GM12878 (cell line): ENCODE data around the gene EYA2. TPM values are rescaled to one million over a fixed set of nuclear protein-coding genes. Genes with fewer than 3 reads are reported as not detected.

Source experiments
- ATAC-seq: fragments of 200-7000 bp; cut with Tn5 transposase; 3 replicates; pipeline ENCODE4 v1.9.1; 2020; ENCODE audit warnings: mild to moderate bottlenecking, moderate library complexity
- BruUV-seq: library from RNA; stranded (reverse); fragments of 400-500 nt; replicated peaks from 2 replicates; lab custom pipeline; 2021; lab: Mats Ljungman, UMichigan
- CTCF ChIA-PET: fragments of 300-600 bp; sonication (Branson Sonifier 250); formaldehyde crosslinking; extraction: SDS; loops from one replicate; lab custom pipeline; 2021; ENCODE audit warnings: inconsistent platforms; lab: Yijun Ruan, JAX
- POLR2A ChIA-PET: fragments of 350-600 bp; formaldehyde crosslinking; extraction: SDS; loops from one replicate; lab custom pipeline; 2021; ENCODE audit warnings: inconsistent platforms; lab: Charles Lee
- RAD21 ChIA-PET: fragments of 300-600 bp; sonication (Branson Sonifier 250); formaldehyde crosslinking; loops from one replicate; lab custom pipeline; 2023; ENCODE audit warnings: antibody characterized with exemption; ENCODE audit not compliant: unreplicated experiment; lab: Charles Lee
- SMC1A ChIA-PET: fragments of 300-600 bp; sonication (Branson Sonifier 250); formaldehyde crosslinking; loops from one replicate; lab custom pipeline; 2023; ENCODE audit not compliant: unreplicated experiment, uncharacterized antibody; lab: Charles Lee
- DNase-seq: peaks from one replicate; pipeline ENCODE4 v3.0.0-alpha.2; 2011; ENCODE audit warnings: low read depth, low spot score
- FAIRE-seq: peaks from 3 replicates; lab custom pipeline; 2011; peaks lifted over from hg19 to GRCh38; lab: Jason Lieb, UNC
- H2AFZ ChIP-seq: 2 replicates; pipeline ENCODE4 v1.6.0; 2011; ENCODE audit warnings: low read depth, low read length, control low read depth; ENCODE audit not compliant: control insufficient read depth
- H3K27ac ChIP-seq: 2 replicates; pipeline ENCODE4 v1.5.1; 2011; ENCODE audit warnings: control low read depth; ENCODE audit not compliant: control insufficient read depth, insufficient read depth
- H3K27me3 ChIP-seq, 2 experiments: replicated peaks in 1 of 2; 2 replicates each; pipeline versions ENCODE4 v1.6.0 to v1.6.1; 2011; ENCODE audit warnings: low read length in 1 of 2; ENCODE audit not compliant: control insufficient read depth in 2 of 2, insufficient read depth in 2 of 2
- H3K36me3 ChIP-seq, 2 experiments: 2 replicates each; pipeline ENCODE4 v1.5.1; 2011; ENCODE audit warnings: low read length in 1 of 2; ENCODE audit not compliant: control insufficient read depth in 2 of 2, insufficient read depth in 2 of 2
- H3K4me1 ChIP-seq: 2 replicates; pipeline ENCODE4 v1.6.1; 2011; ENCODE audit warnings: mild to moderate bottlenecking, low read length, moderate library complexity, mixed read lengths; ENCODE audit not compliant: control insufficient read depth, insufficient read depth
- H3K4me2 ChIP-seq: 2 replicates; pipeline ENCODE4 v1.6.0; 2011; ENCODE audit warnings: control low read depth; ENCODE audit not compliant: control insufficient read depth, insufficient read depth
- H3K4me3 ChIP-seq: fragments of 200-600 bp; sonication (generic); 2 replicates; pipeline ENCODE4 v1.5.1; 2016
- H3K79me2 ChIP-seq: 2 replicates; pipeline ENCODE4 v1.6.0; 2011; ENCODE audit warnings: low read length; ENCODE audit not compliant: control insufficient read depth, insufficient read depth
- H3K9ac ChIP-seq: 2 replicates; pipeline ENCODE4 v1.8.0; 2011; ENCODE audit warnings: low read length, control low read depth, mixed read lengths; ENCODE audit not compliant: control insufficient read depth, insufficient read depth
- H3K9me3 ChIP-seq: replicated peaks from 3 replicates; pipeline ENCODE4 v1.5.1; 2011; ENCODE audit warnings: mild to moderate bottlenecking, low read length; ENCODE audit not compliant: control insufficient read depth, insufficient read depth
- H4K20me1 ChIP-seq: 2 replicates; pipeline ENCODE4 v1.6.0; 2011; ENCODE audit not compliant: control insufficient read depth, insufficient read depth
- BMI1 ChIP-seq: fragments of 450-650 bp; IDR thresholded peaks from 2 replicates; pipeline ENCODE4 v1.6.1; 2016; ENCODE audit warnings: mild to moderate bottlenecking, moderate library complexity, borderline replicate concordance
- ESRRA ChIP-seq: IDR thresholded peaks from 2 replicates; pipeline ENCODE4 v1.6.1; 2012; ENCODE audit warnings: mild to moderate bottlenecking, low read length, improper control_type of control experiment
- ETV6 ChIP-seq, 2 experiments: fragments of 450-650 bp in 1 of 2; IDR thresholded peaks in 1 of 2; conservative IDR thresholded peaks in 1 of 2; 2 replicates each; pipeline ENCODE4 v1.6.1; 2014; ENCODE audit warnings: antibody characterized with exemption in 1 of 2, borderline replicate concordance in 1 of 2, low read depth in 1 of 2, mild to moderate bottlenecking in 1 of 2, moderate library complexity in 1 of 2
- FOS ChIP-seq: IDR thresholded peaks from 3 replicates; pipeline ENCODE4 v1.6.1; 2011; ENCODE audit warnings: borderline replicate concordance; ENCODE audit not compliant: insufficient read length; ENCODE audit errors: extremely low read depth
- HCFC1 ChIP-seq: fragments of 150-350 bp; IDR thresholded peaks from 2 replicates; pipeline ENCODE4 v1.6.1; 2014; ENCODE audit warnings: low read length
- NBN ChIP-seq: fragments of 450-650 bp; IDR thresholded peaks from 2 replicates; pipeline ENCODE4 v1.6.1; 2016
- NFXL1 ChIP-seq: fragments of 450-650 bp; IDR thresholded peaks from 2 replicates; pipeline ENCODE4 v1.6.1; 2017; ENCODE audit warnings: antibody characterized with exemption, mild to moderate bottlenecking, borderline replicate concordance
- PML ChIP-seq: IDR thresholded peaks from 2 replicates; pipeline ENCODE4 v1.6.1; 2012; ENCODE audit warnings: low read length, inconsistent platforms
- POLR2A ChIP-seq: IDR thresholded peaks from 2 replicates; pipeline ENCODE4 v1.6.1; 2011; ENCODE audit warnings: low read depth, mild to moderate bottlenecking, low read length
- SREBF2 ChIP-seq: IDR thresholded peaks from 2 replicates; pipeline ENCODE4 v1.6.1; 2012; ENCODE audit warnings: mild to moderate bottlenecking, low read length
- TCF7 ChIP-seq: IDR thresholded peaks from 2 replicates; pipeline ENCODE4 v1.6.1; 2014; ENCODE audit warnings: antibody characterized with exemption, borderline replicate concordance
- WGBS: methylation state at CpG from one replicate; pipeline ENCODE4 v1.1.6; 2016; ENCODE audit warnings: low lambda C conversion rate; ENCODE audit not compliant: insufficient replicate concordance, insufficient coverage; ENCODE audit errors: missing lambda C conversion rate; 5-methylcytosine and 5-hydroxymethylcytosine counted together
- in situ Hi-C: fragments of 300-500 bp; cut with MboI; formaldehyde crosslinking; loops from 9 replicates; pipeline ENCODE4 v1.14.3; 2018; ENCODE audit warnings: mixed read lengths
- intact Hi-C: fragments of 100-400 bp; cut with micrococcal nuclease; formaldehyde crosslinking; loops from one replicate; pipeline ENCODE4 v1.14.2; 2022; ENCODE audit not compliant: unreplicated experiment
- polyA plus RNA-seq, 11 experiments: library from polyadenylated mRNA; depleted of rRNA in 4 of 11; unstranded in 6 of 11; stranded (reverse) in 5 of 11; fragments of >200 nt; fragmentation: Nextera tagmentation in 4 of 11; fragmentation: Illumina TruSeq in 1 of 11; extraction: Ambion mirVana in 4 of 11; extraction: Trizol in 1 of 11; gene quantifications; 1 replicate in 1 of 11; 2 replicates in 10 of 11; pipeline versions ENCODE4 v1.2.1 to v1.2.3, GENCODE V29; 2011 to 2016; ENCODE audit warnings: inconsistent platforms in 2 of 11, missing spikeins in 2 of 11, low read depth in 1 of 11
- total RNA-seq, 4 experiments: library from RNA; depleted of rRNA in 3 of 4; stranded (reverse); fragments of >200 nt in 3 of 4; fragmentation: Illumina TruSeq in 1 of 4; extraction: Trizol in 1 of 4; gene quantifications; 2 replicates each; pipeline versions ENCODE4 v1.2.1 to v1.2.3, GENCODE V29; 2013 to 2021
- TF ChIP-seq, protein P1 (sequence below): fragments of 450-650 bp; formaldehyde crosslinking; IDR thresholded peaks from 2 replicates; pipeline ENCODE4 v1.4.0; 2022; ENCODE audit warnings: mild to moderate bottlenecking, moderate library complexity

Gene EYA2
- total and polyA plus RNA-seq, 10 of the 15 experiments (the other 5 are each of a cell fraction or from before 2014, with no cell fraction given) = 0.20 TPM; not detected in 9

DNA sequence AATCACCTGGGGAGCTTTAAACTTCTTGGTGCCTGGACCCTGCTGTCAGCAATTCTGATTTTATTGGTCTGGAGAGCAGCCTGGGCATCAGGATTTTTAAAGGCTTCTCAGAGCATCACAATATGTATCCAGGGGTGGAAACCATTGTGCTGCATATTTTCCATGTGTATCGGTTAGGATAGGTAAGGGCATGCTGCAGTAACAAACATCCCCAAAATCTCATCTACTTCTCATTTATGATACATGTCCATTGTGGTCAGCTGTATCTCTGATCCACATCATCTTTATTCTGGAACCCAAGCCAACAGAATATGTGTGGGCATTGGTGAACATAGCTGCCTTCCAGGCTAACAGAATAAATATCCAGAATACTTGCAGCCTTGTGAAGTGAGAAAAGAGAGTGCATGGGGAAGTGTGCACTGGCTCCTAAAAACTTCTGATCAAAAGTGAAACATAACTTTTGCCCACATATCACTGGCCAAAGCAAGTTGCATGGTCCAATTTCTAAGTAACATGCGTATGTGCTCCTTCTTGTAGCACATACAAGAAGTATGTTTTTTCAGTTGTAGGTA lies 246.8 kb downstream of the EYA2 start:
- FAIRE-seq = no peak
- intact Hi-C loops (loop anchor here (10.0 kb wide), 1 partner anchor 377 kb away; no protein-coding TSS in a partner anchor), in situ Hi-C loops (no loop called here)
- no peak overlapping the region for H3K4me2 ChIP-seq
- CTCF ChIA-PET = interaction anchor here (0.6 to 0.9 kb wide), 2 partner anchors 385 to 388 kb away, joined by 4 read pairs; no protein-coding TSS in a partner anchor
- no peak for DNase-seq
- H3K27me3 ChIP-seq = 0 out of 4 replicates have a peak, but pooled peaks cover 0 to 2% of the 10 kb centered on the region in 2 experiments
- no peak overlapping the region for H3K27ac ChIP-seq
- H3K4me1 ChIP-seq = no peaks in the 10 kb centered on the region
- peak in 1 of 2 experiments; percentile 83; a peak in 1 of 4 replicates for TF ChIP-seq ETV6 (conservative IDR thresholded peaks at IDR 0.05 in 1 of 2, IDR thresholded peaks at IDR 0.05 in 1 of 2; ENCODE audit: borderline replicate concordance in 1 of 2, low read depth in 1 of 2)
- no peak for TF ChIP-seq POLR2A
- SMC1A ChIA-PET = no interaction called here
- no TSS peak for BruUV-seq
- no peaks in the 10 kb centered on the region for H3K9me3 ChIP-seq
- ATAC-seq = no peak
- 88% methylated on average over 2 of the region's 2 CpGs for WGBS
- H3K4me3 ChIP-seq = no peak overlapping the region
- no peak overlapping the region for H3K9ac ChIP-seq
- POLR2A ChIA-PET = interaction anchor here (0.6 kb wide), 1 partner anchor 855 kb away, joined by 3 read pairs; no protein-coding TSS in a partner anchor
- H3K79me2 ChIP-seq = no peaks in the 10 kb centered on the region
- H3K36me3 ChIP-seq = no peaks in the 10 kb centered on the region
- RAD21 ChIA-PET = no interaction called here
- H2AFZ ChIP-seq = no peak overlapping the region
- no peaks in the 10 kb centered on the region for H4K20me1 ChIP-seq

DNA sequence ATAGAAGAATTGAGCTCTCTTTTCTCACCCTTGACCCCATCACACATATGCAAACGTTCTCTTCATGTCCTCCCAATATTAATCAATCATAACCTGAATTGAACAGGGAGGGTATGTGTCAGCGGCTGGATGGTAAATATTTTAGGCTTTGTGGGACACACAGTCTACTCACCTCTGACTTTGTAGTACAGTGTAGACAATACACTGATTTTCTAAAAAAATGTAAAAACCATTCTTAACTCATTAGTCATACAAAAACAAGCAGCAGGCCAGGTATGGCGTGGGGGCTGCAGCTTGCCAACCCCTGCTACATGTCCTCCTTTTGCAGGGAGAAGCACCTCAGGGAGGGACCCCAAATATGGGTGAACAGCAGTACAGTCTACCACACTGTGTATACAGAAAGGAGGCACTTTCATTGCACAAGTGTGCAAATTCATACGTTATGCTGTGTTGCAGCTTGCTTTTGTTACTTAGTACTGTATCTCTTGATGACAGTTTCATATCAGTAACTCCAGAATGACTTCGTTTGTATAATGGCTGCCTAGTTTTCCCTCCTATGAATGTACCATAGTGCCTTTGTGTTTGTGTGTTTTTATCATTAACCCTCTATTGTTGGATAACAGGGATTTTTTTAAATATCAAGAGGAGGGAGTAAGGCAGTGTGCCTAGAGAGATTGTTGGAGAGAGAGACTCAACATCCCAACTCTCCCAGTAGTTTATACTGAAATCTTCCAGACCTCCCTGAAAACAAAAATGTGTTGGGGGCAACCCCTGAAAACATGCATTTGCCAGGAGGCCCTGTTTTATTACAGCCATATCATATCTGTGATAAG lies 247.5 kb downstream of the EYA2 start:
- FAIRE-seq (no peak), ATAC-seq (no peak), DNase-seq (no peak)
- H3K9me3 ChIP-seq = no peaks in the 10 kb centered on the region
- H3K79me2 ChIP-seq = no peaks in the 10 kb centered on the region
- H3K27ac ChIP-seq = no peak overlapping the region
- intact Hi-C loops = loop anchor here (10.0 kb wide), 1 partner anchor 377 kb away; no protein-coding TSS in a partner anchor
- H3K4me2 ChIP-seq = no peak overlapping the region
- ChIA-PET POLR2A (interaction anchor here (0.6 kb wide), 1 partner anchor 855 kb away, joined by 3 read pairs; no protein-coding TSS in a partner anchor), SMC1A (no interaction called here), RAD21 (no interaction called here), CTCF (interaction anchor here (0.9 kb wide), 1 partner anchor 388 kb away, joined by 4 read pairs; no protein-coding TSS in a partner anchor)
- no peak overlapping the region for H3K4me3 ChIP-seq
- no TSS peak for BruUV-seq
- TF ChIP-seq TCF7 (no peak), FOS (no peak), NBN (no peak), BMI1 (no peak), NFXL1 (no peak; the same call in 1 of the 2 replicates), HCFC1 (no peak), SREBF2 (no peak), PML (no peak), ESRRA (no peak)
- TF ChIP-seq, protein P1, sequence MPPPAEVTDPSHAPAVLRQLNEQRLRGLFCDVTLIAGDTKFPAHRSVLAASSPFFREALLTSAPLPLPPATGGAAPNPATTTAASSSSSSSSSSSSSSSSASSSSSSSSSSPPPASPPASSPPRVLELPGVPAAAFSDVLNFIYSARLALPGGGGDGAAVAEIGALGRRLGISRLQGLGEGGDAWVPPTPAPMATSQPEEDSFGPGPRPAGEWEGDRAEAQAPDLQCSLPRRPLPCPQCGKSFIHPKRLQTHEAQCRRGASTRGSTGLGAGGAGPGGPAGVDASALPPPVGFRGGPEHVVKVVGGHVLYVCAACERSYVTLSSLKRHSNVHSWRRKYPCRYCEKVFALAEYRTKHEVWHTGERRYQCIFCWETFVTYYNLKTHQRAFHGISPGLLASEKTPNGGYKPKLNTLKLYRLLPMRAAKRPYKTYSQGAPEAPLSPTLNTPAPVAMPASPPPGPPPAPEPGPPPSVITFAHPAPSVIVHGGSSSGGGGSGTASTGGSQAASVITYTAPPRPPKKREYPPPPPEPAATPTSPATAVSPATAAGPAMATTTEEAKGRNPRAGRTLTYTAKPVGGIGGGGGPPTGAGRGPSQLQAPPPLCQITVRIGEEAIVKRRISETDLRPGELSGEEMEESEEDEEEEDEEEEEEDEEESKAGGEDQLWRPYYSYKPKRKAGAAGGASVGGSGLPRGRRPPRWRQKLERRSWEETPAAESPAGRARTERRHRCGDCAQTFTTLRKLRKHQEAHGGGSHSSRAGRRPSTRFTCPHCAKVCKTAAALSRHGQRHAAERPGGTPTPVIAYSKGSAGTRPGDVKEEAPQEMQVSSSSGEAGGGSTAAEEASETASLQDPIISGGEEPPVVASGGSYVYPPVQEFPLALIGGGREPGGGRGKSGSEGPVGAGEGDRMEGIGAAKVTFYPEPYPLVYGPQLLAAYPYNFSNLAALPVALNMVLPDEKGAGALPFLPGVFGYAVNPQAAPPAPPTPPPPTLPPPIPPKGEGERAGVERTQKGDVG = no peak
- H3K36me3 ChIP-seq = no peaks in the 10 kb centered on the region
- H3K27me3 ChIP-seq = 0 out of 4 replicates have a peak, but pooled peaks cover 0 to 2% of the 10 kb centered on the region in 2 experiments
- H2AFZ ChIP-seq = no peak overlapping the region
- in situ Hi-C loops = no loop called here
- H3K4me1 ChIP-seq = no peaks in the 10 kb centered on the region
- WGBS = 58% methylated on average over 5 of the region's 5 CpGs
- no peak overlapping the region for H3K9ac ChIP-seq
- H4K20me1 ChIP-seq = no peaks in the 10 kb centered on the region
